GM18508 (cell line): Measurements from ENCODE around the gene INTS7.
"Not testable (repeated sequence)": the region's sequence is repeated elsewhere in the genome, so short reads cannot be mapped to it uniquely, and the experiment has no call there.

Source experiments
- ATAC-seq: cut with Tn5 transposase; IDR thresholded peaks from one replicate; pipeline ENCODE4 v1.9.1; 2021; ENCODE audit warnings: moderate number of reproducible peaks; ENCODE audit not compliant: insufficient read depth, unreplicated experiment

Gene INTS7

DNA sequence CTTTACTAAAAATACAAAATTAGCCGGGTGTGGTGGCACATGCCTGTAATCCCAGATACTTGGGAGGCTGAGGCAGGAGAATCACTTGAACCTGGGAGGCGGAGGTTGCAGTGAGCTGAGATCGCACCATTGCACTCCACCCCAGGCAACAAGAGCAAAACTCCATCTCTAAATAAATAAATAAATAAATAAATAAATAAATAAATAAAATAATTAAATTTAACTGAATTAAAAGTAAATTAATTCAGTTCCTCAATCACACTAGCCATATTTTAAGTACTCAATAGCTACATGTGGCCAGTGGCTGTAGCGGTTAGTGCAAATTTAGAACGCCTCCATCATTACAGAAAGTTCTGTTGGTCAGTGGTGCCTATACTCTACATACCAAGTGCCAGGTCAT is 97.9 kb downstream of the INTS7 start:
- ATAC-seq, result not testable (repeated sequence)

DNA sequence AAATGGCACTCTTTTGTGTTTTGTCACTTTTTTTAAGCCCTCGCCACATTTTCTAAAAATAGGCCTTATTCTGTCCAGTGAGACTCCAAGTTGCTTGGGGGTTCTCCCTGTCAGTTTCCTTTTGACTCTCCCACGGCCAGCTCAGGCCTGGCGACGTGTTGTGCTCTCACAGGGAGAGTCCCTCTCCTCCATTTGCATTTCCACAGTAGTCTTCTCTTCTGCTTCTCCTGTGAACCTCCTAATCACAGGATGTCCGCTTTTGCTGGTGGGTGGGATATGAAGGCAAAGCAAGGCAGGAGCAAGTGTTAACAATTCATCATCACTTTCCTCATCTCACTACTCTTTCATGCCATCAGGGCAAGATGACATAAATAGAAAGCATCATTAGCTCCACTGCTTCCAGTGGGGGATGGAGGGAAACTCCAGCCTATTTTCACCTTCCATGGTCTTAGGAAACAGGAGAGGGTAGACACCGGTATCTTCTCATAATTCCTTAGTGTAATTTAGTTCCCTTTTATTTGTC is 99.8 kb downstream of the INTS7 start:
- ATAC-seq, result peak; percentile 55

DNA sequence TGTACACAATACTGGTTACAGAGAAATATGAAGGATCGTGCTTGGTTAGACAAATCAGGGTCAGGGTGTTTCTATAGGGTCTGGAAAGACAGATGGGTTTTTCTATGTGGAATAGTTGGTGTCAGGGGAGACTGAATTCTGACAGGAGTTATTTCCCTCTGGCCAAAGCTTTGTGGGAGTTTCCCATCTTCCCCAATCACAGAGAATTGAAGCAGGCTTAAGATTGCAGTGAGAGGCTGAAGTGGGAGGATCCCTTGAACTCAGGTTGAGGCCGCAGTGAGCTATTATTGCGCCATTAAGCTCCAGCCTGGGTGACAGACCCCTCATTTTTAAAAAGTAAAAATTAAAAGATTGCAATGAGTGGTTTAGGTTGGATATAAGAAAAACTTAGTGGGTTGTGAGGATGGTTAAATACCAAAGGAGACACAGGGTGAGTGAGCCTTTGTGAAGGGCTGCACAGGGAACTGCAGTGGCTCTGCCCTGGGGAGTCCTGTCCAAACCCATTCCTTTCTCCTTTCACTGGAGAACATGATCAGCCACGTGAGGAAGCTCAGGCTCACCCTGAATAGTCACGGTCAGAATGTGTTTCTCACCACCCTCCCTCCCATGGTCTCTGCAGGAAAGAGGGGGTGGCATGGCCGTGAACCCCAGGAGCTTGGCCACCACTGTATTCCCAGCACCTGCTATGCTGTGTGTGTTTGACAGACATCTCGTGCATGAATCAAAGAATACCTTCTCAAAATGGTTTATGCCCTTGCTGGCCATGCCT is 101.2 kb downstream of the INTS7 start:
- no peak for ATAC-seq

DNA sequence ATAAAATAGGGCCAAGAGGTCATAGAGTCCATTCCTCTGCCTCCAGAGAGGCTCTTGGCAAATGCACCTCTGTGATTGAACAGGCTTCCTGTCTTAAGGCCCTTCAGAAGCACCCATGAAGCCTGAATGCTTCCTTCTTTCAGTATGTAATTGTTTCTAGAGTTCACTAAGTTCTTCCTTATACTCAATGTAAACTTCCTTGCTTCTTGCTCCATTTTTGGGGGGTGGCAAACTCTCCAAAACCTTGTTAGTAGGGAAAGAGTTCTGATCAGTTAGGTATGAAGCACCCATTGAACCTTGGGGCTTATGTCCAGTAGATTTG is 102.5 kb downstream of the INTS7 start:
- no peak for ATAC-seq

DNA sequence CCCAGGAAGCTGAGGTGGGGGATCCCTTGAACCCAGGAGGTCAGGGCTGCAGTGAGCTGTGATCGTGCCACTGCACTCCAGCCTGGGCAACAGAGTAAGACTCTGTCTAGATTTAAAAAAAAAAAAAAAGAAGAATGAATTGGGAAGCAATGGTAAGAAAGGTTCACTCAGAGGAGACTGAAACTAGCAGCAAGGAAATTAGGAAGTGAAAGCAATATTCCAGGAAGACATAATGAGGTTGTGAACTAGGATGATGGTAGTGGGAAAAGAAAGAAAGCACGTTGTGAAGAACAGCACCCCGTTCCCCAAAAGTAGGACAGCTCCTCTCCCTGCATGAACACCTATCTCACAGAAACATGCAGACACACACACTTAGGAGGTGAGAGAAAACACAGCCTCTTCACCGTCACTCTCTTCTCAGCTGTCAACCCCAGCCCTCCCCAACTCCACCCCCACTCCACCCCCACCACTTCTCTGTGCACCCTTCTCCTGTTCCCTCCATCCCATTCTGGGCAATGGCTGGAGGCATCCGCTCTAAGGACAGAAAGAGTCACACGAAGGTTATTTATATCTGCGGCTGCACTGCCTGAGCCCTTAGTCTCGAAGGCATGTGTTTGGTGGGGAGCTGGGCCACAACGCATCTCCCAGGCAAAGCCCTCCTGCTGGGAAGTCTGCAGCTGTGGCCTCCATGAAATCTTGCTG is 103.0 kb downstream of the INTS7 start:
- no peak for ATAC-seq

DNA sequence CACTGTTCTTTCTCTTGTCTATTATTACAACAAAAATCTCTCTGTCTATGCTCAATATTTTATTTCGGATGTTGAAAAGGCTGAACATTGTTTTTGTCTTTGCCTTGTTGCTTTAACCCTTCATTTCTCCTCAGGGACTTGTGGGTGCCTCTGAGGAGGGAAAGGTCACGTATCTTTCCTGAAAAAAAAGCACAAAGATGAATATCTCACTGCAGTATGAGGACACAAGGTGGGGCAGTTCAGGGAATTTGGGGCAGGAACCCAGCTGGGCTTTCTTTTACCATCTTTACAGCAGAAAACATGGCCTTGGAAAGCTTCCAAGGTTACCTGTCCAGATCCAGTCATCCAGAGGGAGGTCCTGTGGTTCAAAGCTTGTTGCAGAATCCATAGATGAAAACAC is 105.7 kb downstream of the INTS7 start:
- ATAC-seq, result no peak

DNA sequence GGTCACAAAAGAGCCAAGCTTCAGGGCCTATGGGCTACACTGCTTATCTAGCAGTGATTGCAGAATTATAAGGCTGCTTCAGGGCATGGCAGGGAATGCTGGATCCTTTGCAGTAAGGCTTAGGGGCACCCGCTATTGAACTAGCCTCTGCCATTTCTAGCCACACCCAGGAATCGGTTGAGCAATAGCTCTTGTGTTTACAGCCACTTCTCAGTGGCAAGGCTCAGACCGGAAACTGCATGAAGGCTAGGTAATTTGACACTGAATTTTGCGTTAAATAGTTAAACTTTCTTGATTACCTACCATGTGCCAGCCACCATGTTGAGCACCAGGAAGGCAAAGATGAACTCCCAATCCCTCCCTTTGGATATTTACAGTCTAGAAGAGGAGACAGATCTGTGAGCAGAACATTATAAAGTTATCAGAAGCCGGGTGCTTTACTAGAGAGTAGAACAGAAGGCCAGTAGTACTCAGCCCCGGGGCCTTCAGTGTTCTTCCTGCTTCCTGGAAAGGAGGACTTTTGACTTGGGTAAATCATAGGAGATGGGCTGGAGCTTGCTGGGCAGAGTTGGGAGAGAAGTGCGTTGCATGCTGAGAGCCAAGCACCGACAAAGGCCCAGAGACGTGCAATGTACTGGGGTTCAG is 106.2 kb downstream of the INTS7 start:
- ATAC-seq, result no peak

DNA sequence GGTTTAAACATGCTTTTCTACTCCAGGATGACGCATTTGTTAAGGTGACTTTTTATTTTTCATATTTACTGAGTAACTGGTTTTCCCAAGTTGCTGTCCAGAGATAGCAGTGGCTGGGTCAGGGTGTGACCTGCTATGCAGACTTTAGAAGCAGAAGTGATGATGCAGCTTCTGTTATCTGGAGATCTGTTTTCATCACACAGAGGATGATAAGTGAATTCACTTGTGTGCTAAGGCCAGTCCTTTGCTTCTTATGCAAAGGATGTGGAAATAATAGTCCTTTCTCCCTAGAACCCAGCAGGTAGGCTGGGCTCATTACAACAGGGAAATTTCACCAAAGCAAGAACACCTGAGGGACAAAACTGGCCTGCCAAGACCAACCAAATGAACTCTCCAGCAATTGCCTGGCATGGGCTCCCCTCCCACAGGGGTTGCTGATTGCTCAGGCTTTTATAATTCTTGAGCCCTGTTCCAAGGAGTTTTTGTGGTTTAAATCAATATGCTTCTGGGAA is 107.0 kb downstream of the INTS7 start:
- ATAC-seq, result no peak

DNA sequence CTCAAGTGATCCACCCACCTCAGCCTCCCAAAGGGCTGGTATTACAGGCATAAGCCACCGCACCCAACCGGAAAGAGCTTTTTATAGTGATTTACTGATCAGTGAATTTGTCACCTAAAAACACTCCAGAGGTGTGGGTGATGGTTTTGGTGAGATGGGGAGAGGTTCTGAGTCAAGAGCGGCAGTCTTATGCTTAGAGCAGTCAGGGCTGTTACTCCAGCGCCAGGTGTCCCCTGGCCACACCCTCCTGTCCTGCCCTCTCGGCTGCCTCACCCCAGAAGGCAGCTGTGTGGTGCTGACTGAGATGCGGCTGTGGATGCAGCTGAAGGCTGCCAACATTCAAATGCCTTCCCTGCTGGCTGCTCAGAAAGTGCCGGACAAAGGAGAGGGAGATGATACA is 110.3 kb downstream of the INTS7 start:
- ATAC-seq, result no peak

DNA sequence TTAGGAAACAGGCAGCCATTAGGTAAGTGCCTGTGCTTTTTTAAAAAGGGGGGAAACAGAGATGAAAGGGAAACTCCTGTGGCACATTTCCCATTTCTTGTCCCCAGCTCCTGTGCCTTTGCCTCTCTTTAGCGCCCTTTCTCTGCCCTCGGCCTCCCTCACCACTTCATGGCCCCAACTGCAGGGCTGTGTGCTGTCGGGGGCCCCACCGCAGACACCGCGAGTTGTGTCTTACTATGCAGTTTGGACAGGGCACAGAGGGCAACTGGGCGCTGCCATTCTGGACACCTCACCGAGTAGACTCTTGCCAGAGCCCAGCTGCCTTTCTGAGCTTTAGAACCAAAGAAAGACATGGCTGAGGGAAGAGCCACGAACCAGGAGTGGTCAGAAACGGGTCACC is 111.1 kb downstream of the INTS7 start:
- ATAC-seq, result no peak

DNA sequence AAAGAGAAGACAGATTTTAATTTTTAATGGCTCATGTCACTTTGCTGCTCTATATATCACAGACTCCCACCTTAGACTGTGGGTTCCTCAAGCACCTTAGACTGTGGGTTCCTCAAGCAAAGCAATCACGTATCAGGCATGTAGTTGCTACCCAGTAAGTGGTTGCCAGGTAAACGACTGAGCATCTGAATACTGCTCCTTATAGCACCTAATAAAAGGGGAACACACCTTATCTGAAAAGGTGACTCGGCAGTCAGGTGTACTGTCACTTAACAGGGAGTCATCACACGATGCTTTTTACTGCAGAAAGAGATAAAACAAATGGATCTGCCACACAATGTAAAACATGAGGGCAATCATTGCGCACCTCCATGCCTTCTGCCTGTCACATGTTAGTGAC is 112.3 kb downstream of the INTS7 start:
- ATAC-seq, result no peak

DNA sequence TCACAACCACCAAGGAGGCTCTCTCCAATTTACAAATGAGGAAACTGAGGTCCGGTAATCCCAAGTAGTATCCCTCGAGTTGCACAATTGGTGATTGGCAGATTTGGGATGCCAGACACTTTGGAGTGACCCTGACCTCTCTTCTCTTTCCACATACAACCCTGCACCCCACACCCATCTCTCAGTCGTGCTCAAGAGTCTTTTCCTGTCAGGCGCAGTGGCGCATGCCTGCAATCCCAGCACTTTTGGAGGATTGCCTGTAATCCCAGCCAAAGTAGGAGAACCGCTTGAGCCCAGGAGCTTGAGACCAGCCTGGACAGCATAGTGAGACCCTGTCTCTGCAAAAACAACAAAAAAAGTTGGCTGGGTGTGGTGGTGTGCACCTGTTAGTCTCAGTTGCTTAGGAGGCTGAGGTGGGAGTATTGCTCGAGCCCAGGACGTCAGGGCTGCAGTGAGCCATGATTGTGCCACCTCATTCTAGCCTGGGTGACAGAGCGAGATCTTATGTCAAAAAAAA is 113.7 kb downstream of the INTS7 start:
- ATAC-seq, result no peak

DNA sequence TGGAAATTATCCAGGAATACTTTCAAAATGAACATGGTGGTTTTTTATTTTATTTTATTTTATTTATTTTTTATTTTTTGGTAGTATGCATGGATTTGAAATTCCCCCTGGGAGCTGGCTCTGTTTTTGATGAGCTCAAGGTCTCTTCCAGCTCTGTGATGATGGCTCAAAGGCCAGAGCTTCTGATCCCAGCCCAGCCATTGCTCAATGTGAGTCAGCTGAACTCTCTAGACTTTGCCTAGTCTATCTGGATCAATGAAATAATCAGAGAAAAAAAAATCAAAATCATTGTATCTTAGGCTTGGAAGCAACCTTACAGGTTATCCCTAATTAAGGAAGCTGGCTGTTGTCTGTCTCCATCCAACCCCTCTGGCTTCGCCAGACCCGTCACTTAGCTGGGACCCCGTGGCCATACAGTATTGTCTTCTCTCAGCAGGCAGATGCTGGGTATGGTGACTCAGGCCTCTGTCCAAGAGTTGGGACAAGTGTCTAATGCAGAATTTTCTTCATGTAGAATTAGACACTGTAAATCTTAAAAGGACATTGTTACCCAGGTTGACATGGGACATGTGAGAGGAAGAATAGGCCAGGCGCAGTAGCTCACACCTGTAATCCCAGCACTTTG is 114.6 kb downstream of the INTS7 start:
- ATAC-seq, result no peak

DNA sequence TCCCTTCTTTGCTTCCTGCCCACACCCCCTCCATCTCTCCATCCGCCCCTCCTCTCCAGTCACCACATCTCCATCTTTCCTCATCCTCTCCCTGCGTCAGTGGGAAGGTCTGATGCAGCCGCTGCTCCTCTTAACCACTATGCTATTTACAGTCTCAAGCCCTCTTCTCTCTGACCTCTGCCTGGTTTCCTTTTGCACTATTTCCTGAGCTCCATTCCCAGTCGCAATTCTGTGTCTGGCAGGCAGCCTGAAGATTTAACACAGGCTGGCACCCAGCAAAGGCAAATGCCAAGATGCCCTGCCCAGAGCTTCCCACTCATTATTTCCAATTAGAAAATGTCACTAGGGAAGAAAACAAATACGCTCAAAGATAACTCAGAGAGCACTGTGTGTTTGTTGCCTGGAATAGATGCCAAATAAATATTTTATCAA is 115.2 kb downstream of the INTS7 start:
- ATAC-seq, result no peak

DNA sequence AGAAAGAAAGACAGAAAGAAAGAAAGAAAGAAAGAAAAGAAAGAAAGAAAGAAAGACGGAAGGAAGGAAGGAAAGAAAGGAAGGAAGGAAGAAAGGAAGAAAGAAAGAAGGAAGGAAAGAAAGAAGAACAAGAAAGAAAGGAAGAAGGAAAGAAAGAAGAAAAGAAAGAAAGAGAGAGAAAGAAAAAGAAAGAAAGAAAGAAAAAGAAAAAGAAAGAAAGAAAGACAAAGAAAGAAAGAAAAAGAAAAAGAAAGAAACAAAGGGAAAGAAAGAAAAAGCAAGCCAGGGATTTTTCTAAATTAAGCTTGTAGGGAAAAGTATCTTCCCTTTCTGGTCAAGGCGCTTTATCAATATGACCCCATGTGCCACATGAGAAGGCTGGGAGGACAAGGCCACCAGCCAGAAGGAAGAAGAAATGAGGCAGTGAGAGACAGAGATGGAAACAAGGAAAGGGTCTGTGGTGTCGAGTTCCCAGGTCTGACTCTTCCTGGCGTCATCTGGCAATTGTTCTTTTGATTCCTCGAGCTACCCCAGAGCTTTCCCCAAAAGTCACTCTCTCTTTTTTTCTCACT is 116.4 kb downstream of the INTS7 start:
- ATAC-seq, result no peak

DNA sequence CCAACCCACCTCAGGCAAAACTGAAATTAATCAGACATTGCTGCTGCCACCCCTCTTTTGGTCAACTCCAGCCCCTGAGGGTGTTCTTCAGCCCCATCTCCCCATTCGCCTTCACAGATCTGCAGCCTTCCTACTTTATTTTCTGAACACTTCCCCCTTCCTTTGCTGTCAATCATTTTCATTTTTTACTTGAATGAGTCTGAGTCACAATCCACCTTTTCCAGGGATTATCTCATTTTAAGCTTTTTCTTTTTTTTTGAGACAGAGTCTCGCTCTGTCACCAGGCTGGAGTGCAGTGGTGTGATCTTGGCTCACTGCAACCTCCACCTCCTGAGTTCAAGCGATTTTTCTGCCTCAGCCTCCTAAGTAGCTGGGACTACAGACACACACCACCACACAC is 118.9 kb downstream of the INTS7 start:
- not testable (repeated sequence) for ATAC-seq

DNA sequence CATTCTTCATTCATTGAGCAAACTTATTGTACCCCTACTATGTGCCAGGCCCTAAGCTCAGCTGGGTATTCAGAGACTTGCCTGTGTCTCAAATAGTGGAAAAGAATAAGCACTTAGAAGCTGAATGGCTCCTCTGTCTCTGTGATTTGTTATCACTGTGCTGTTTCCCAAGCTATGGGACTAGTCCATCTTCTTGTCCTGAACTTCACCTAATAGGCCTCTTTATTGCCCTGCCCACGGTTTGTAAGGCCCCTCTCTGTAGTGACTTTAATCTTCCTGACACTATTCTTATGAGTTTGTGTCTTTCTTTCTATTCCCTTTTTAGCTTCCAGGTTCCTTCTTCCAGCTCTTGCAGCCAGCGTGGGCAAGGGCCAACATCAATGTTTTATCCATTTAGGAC is 119.4 kb downstream of the INTS7 start:
- no peak for ATAC-seq

DNA sequence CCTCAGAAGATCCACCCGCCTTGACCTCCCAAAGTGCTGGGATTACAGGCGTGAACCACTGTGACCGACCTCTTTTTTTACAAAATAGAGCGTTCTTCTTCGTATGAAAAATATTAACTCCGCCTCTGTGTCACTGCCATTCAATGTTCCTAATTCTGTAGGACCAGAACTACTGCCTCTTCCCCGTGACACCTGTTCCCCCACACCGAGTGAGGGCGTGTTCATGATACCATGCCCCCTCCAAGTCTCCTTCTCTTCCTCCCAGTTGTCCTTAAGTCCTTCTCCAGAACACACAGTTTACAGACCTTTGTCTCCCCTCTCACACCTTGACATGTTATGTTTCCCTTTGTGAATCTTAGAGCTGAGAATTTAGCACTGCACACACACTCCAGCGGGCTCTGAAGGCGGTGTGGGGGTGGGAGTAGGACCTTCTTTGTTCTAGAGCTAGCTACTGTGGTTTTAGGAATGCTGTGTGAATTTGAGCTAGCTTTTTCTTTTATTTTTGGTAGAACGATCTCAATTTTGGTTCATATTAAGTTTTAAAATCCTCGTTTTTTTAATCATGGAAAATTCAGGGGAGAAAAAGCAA is 122.4 kb downstream of the INTS7 start:
- no peak for ATAC-seq

DNA sequence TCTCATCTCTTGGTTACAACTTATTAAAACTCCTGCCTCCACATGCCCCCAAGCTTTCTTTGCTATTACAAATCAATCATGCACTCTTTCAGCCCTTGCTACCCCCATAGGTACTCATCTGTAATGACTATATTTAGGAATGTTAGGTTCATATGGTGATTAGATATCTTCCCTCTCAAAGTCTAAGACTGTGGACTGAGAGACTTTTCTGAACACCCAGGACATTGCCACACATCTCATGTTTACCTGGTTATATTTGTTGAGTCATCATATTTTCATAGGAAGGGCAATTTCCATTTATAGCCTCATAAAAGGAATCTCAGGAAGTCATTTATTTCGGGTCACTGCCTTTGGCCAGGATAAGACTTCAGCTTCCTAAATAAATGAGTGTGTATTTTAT is 123.3 kb downstream of the INTS7 start:
- no peak for ATAC-seq
